GM12872 (cell line): ENCODE measurements around the gene DDIT4.

Experiments
- CTCF ChIP-seq: IDR thresholded peaks from 3 replicates; pipeline ENCODE4 v1.5.1; 2011; ENCODE audit warnings: low read depth, mild to moderate bottlenecking, low read length, moderate library complexity; ENCODE audit not compliant: insufficient read depth

DDIT4 gene

DNA sequence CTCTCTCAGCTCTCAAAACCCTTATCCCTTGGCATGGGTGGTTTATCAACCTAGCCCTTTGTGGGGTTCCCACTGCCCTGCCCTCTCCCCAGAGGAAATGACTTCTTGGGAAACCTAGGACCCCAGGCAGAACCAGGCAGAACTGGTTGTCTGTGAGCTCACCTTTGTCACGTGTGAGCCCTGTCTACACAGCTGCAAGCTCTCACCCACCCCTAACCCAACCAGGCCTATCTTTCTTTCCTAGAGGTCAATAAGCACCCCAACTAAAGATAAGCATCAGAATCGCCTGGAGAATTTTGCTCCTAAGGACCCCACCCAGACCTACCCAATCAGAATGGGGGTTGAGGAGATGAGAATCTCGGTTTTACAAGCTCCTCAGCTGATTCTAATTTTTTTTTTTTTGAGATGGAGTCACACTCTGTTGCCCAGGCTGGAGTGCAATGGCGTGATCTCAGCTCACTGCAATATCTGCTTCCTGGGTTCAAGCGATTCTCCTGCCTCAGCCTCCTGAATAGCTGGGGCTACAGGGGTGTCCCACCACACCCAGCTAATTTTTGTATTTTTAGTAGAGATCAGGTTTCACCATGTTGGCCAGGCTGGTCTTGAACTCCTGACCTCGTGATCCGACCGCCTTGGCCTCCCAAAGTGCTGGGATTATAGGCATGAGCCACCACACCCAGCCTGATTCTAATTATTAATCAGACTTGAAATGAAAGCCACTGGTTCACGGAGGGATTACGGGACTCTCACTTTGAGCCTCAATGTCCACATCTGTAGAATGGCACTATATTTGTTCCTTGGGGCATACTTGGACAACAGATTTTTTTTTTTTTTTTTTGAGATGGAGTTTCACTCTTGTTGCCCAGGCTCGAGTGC, 7.5 kb upstream of the DDIT4 start:
- no peak for TF ChIP-seq CTCF

DNA sequence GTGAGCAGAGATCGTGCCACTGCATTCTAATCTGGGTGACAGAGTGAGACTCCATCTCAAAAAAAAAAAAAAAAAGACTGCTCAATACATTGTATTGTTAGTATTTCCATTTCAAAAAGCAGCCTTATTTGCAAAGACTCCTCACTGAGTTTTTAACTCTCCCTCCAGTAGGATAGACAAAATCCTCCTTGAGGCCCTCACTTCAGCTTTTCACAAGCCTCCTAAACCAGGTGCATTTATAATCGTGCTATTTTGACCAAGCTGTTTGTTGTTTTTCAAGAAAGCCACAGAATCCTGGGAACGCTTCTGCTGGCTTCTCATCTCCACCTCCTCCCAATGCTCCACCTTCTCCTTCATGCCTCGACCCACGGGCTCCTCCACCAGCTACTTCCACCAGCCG, 6.3 kb upstream of the DDIT4 start:
- no peak for TF ChIP-seq CTCF

- no peak for TF ChIP-seq CTCF
These were observed 5.8 kb upstream of the DDIT4 start for GRCh38 chr10:72267819-72268399.

- no peak for TF ChIP-seq CTCF
These were observed 3.0 kb upstream of the DDIT4 start for GRCh38 chr10:72270607-72271281.

GRCh38 chr10:72272689-72273409, 875 bp upstream of the DDIT4 start:
- no peak for TF ChIP-seq CTCF

DNA sequence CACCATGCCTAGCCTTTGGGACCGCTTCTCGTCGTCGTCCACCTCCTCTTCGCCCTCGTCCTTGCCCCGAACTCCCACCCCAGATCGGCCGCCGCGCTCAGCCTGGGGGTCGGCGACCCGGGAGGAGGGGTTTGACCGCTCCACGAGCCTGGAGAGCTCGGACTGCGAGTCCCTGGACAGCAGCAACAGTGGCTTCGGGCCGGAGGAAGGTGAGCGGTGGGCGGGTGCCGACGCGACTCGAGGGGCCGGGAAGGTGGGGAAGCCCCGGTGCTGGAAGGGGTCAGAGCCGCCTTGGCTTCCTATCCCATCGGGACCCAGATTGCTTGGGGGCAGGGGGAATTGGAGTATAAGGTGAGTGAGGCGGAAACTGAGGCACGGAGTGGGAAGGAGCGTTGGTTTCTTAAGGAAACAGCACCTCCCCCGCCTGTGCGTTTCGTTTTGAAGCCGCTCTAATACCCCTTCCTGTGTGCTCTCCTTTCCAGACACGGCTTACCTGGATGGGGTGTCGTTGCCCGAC, 547 bp downstream of the DDIT4 start:
- TF ChIP-seq CTCF = no peak
